Osteocyte (in vitro differentiated cells): ENCODE data around the gene BRF1. TPM values are rescaled to one million over a fixed set of nuclear protein-coding genes. Genes with fewer than 3 reads are reported as not detected.

ENCODE experiments used
- DNase-seq: peaks from one replicate; pipeline ENCODE4 v3.0.0; 2021; ENCODE audit warnings: mixed read lengths; ENCODE audit not compliant: unreplicated experiment; ENCODE audit errors: extremely low spot score
- H3K27ac Mint-ChIP-seq: one replicate; pipeline ENCODE4 v1.8.0; 2021; ENCODE audit warnings: mild to moderate bottlenecking, mixed read lengths; ENCODE audit not compliant: unreplicated experiment
- H3K27me3 Mint-ChIP-seq: one replicate; pipeline ENCODE4 v1.8.0; 2021; ENCODE audit warnings: mixed read lengths; ENCODE audit not compliant: unreplicated experiment
- H3K36me3 Mint-ChIP-seq: one replicate; pipeline ENCODE4 v1.8.0; 2021; ENCODE audit warnings: mixed read lengths; ENCODE audit not compliant: unreplicated experiment
- H3K4me1 Mint-ChIP-seq: one replicate; pipeline ENCODE4 v1.8.0; 2021; ENCODE audit warnings: mixed read lengths; ENCODE audit not compliant: unreplicated experiment
- H3K4me3 Mint-ChIP-seq: one replicate; pipeline ENCODE4 v1.8.0; 2021; ENCODE audit warnings: mild to moderate bottlenecking, moderate library complexity, mixed read lengths; ENCODE audit not compliant: unreplicated experiment
- H3K9me3 Mint-ChIP-seq: one replicate; pipeline ENCODE4 v1.8.0; 2021; ENCODE audit warnings: mixed read lengths; ENCODE audit not compliant: unreplicated experiment
- total RNA-seq: library from RNA; stranded (reverse); gene quantifications from 2 replicates; pipeline ENCODE4 v1.2.1, GENCODE V29; 2021
- TF ChIP-seq, protein P1 (sequence below): fragments of 200-600 bp; sonication (generic); IDR thresholded peaks from 2 replicates; pipeline ENCODE4 v1.5.0; 2021; ENCODE audit warnings: antibody characterized with exemption, mild to moderate bottlenecking, moderate library complexity

BRF1 gene
- total RNA-seq, 1 donor from 2014 or later, result 43.5 TPM

DNA sequence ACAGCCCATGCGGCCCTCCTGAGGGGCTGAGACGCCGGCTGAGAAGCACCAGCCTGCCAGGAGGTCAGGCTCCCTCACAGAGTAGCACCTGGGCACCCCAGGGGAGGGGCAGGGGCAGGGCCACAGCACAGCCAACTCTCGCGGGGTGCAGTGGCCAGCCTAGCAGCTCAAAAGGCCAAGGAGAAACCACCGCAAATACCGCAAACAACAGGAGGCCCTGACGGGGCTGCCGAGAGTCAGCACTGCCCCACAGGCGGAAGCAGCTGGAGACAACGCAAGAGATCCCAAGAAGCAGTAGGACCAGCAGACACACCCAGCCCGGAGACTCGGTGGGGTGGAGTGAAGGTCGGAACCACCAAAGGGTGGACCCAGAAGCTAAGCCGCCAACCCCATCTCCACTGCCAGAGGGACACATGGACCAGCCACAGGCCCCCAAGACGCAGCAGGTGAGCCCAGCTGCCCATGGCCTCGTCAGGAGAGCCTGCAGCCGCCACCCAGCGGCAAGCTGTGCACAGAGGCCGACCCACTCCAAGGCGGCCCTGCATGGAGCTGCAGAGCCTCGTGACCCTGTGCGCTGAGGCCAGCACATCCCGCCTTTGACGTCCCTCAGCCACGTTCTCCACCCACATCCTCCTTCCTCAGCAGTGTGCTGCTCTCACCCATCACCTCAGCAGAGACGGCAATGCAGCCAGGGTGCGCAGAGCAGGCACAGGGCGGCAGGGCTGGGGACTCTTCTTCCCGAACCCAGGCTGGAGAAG lies 84.1 kb downstream of the BRF1 start:
- TF ChIP-seq, protein P1, sequence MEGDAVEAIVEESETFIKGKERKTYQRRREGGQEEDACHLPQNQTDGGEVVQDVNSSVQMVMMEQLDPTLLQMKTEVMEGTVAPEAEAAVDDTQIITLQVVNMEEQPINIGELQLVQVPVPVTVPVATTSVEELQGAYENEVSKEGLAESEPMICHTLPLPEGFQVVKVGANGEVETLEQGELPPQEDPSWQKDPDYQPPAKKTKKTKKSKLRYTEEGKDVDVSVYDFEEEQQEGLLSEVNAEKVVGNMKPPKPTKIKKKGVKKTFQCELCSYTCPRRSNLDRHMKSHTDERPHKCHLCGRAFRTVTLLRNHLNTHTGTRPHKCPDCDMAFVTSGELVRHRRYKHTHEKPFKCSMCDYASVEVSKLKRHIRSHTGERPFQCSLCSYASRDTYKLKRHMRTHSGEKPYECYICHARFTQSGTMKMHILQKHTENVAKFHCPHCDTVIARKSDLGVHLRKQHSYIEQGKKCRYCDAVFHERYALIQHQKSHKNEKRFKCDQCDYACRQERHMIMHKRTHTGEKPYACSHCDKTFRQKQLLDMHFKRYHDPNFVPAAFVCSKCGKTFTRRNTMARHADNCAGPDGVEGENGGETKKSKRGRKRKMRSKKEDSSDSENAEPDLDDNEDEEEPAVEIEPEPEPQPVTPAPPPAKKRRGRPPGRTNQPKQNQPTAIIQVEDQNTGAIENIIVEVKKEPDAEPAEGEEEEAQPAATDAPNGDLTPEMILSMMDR, result no peak
- Mint-ChIP-seq H3K4me1 (peaks cover 5% of the 10 kb centered on the region), H3K27me3 (no peaks in the 10 kb centered on the region), H3K9me3 (no peaks in the 10 kb centered on the region), H3K36me3 (peaks cover 15% of the 10 kb centered on the region), H3K27ac (no peak overlapping the region), H3K4me3 (no peak overlapping the region)
- DNase-seq, result no peak

DNA sequence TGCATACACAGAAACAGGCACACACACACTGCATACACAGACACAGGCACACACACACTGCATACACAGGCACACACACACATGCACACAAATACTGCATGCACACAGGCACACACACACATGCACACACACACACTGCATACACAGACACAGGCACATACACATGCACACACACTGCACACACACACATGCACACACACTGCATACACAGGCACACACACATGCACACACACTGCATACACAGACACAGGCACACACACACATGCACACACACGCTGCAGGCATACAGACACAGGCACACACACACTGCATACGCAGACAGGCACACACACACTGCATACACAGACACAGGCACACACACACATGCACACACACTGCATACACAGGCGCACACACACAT lies 85.2 kb downstream of the BRF1 start:
- Mint-ChIP-seq H3K9me3 (no peaks in the 10 kb centered on the region), H3K27ac (no peak overlapping the region)

DNA sequence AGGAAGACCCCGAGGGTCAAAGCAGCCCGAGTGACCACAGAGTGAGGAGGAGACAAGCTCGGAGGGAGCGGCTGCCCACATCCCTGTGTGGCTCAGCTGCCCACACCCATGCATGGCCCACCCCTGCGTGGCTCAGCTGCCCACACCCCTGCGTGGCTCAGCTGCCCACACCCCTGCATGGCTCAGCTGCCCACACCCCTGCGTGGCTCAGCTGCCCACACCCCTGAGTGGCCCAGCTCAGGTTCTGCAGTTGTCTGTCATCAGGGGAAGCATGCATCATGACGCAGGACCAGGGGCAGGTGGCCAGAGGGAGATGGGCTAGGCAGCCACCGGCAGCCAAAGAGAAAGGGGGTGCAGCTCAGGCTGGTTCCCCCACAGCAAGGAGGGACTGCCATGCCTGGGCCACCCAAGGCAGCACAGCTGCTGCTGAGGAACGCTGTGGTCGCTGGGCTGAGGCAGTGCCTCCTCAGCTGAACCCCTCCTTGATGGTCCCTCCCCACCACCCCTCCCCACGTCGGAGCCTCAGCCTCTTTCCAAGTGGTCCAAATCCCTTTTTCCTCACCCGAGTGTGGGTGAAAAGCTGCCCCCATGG lies 86.4 kb downstream of the BRF1 start:
- Mint-ChIP-seq H3K4me3 (no peak overlapping the region), H3K36me3 (peaks cover 14% of the 10 kb centered on the region)

More for the DNA sequence above, 85.2 kb downstream of the BRF1 start:
- TF ChIP-seq, protein P1, result no peak
- Mint-ChIP-seq H3K4me3 (no peak overlapping the region), H3K36me3 (peaks cover 15% of the 10 kb centered on the region), H3K27me3 (no peaks in the 10 kb centered on the region), H3K4me1 (peaks cover 5% of the 10 kb centered on the region)
- DNase-seq, result no peak

DNA sequence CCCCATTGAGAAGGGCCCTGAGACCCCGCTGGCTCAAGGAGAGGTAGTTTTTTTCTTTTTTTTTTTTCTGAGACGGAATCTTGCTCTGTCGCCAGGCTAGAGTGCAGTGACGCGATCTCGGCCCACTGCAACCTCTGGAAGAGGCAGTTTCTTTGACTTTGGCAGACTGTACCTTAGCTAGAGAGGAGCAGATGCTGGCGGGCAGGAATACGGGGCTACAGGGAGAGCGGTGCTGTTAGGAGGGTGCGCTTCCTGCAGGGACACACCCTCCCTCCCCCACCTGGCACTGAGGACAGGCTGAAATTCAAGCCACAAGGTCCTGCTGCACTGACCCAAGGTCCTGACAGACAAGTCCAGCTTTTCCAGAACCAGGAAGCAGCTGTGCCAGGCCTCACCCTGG lies 87.4 kb downstream of the BRF1 start:
- DNase-seq, result no peak
- no peak overlapping the region for H3K4me3 Mint-ChIP-seq
- TF ChIP-seq, protein P1, result no peak
- H3K9me3 Mint-ChIP-seq, result no peaks in the 10 kb centered on the region
- H3K4me1 Mint-ChIP-seq, result peaks cover 5% of the 10 kb centered on the region
- peaks cover 8% of the 10 kb centered on the region for H3K36me3 Mint-ChIP-seq
- no peak overlapping the region for H3K27ac Mint-ChIP-seq
- no peaks in the 10 kb centered on the region for H3K27me3 Mint-ChIP-seq

More for the DNA sequence above, 86.4 kb downstream of the BRF1 start:
- Mint-ChIP-seq H3K4me1 (peaks cover 5% of the 10 kb centered on the region), H3K9me3 (no peaks in the 10 kb centered on the region), H3K27me3 (no peaks in the 10 kb centered on the region), H3K27ac (no peak overlapping the region)
- TF ChIP-seq, protein P1, result no peak
- DNase-seq, result no peak

DNA sequence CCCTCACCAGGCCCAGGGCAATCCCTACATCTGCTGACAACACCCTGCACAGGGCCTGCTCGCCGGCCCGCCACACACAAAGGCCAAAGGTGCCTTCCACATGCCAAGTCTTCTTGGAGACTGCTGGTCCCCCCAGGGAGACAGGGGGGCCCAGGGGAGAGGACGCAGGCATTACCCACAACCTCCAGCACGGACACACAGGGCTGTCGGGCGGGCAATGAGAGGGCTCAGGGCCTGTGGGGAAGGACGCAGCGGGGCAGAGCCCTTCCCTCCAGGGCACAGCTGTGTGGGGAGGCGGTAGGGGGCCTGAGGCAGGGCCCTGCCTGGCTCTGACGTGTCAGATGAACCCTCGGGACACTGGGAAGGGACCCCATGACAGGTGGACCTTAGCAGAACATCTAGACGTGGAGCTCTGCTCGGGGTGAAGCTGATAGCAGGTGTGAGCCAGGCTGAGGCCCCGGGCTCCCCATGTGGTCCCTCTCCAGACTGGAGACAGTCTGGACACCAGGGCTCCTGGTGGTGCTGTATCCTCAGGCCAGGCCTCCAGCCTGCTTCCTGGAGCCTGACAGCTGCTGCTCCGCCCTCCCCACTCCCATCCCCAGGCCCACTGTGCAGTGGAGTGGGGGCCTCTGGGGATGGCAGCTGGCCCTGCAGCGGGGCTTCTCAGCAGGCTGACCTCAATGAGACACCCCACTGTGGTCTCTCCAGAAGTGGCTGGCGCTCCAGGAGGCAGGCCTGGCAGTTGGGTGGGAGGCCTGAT lies 88.1 kb downstream of the BRF1 start:
- no peaks in the 10 kb centered on the region for H3K27me3 Mint-ChIP-seq
- H3K9me3 Mint-ChIP-seq, result no peaks in the 10 kb centered on the region
- no peak overlapping the region for H3K27ac Mint-ChIP-seq
- TF ChIP-seq, protein P1, result no peak
- H3K4me1 Mint-ChIP-seq, result peaks cover 5% of the 10 kb centered on the region
- DNase-seq, result no peak
- peaks cover 6% of the 10 kb centered on the region for H3K36me3 Mint-ChIP-seq
- no peak overlapping the region for H3K4me3 Mint-ChIP-seq
